Gastrocnemius medialis (tissue), 4 donors: ENCODE data around the gene TBCA.

Experiments used
- POLR2A ChIP-seq, 2 donors: fragments of 450-650 bp; IDR thresholded peaks; one replicate each; pipeline ENCODE4 v1.6.1; 2017; ENCODE audit warnings: antibody characterized with exemption in 2 of 2, mild to moderate bottlenecking in 2 of 2, moderate library complexity in 2 of 2
- TF ChIP-seq, protein P1 (sequence below), 5 experiments: fragments of 450-650 bp in 3 of 5; fragments of 200-600 bp in 2 of 5; sonication (generic) in 2 of 5; IDR thresholded peaks in 4 of 5; conservative IDR thresholded peaks in 1 of 5; 1 replicate in 4 of 5; 2 replicates in 1 of 5; pipeline ENCODE4 v1.5.1; 2016 to 2019; ENCODE audit warnings: antibody characterized with exemption in 5 of 5, mild to moderate bottlenecking in 3 of 5, moderate library complexity in 3 of 5

DNA sequence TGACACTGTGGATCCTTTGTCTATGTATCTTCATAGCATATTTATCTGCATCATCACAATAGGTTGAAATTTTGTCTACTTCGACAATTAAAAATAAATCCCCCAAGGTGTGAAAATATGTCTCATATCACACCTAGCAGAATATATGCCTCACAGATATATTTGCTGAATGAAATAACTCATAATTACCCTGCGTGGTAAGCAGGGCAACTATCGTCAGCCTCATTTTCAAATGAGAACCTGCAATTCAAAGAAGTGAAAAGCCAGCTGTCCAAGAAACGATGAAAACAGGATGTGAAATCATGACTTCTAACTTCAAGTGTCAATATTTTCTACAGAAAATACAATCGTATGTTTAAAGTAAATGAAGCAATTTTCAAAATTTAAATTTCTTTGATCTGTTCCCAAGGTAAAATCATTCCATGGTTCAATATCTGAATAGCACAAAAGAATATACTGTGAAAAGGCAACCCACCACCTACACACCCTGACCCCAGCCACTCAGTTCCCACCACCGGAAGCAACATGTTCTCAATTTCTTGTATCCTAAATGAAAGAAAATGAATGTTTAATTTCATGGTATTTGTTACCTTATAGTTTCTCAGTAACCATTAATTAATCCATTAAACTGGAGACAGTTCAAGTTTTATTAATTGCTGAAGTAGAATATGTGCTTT, 57.1 kb downstream of the TBCA start:
- TF ChIP-seq, protein P1, sequence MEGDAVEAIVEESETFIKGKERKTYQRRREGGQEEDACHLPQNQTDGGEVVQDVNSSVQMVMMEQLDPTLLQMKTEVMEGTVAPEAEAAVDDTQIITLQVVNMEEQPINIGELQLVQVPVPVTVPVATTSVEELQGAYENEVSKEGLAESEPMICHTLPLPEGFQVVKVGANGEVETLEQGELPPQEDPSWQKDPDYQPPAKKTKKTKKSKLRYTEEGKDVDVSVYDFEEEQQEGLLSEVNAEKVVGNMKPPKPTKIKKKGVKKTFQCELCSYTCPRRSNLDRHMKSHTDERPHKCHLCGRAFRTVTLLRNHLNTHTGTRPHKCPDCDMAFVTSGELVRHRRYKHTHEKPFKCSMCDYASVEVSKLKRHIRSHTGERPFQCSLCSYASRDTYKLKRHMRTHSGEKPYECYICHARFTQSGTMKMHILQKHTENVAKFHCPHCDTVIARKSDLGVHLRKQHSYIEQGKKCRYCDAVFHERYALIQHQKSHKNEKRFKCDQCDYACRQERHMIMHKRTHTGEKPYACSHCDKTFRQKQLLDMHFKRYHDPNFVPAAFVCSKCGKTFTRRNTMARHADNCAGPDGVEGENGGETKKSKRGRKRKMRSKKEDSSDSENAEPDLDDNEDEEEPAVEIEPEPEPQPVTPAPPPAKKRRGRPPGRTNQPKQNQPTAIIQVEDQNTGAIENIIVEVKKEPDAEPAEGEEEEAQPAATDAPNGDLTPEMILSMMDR (IDR thresholded peaks at IDR 0.05 in 4 of 5, conservative IDR thresholded peaks at IDR 0.05 in 1 of 5), result no peak
- no peak for TF ChIP-seq POLR2A (IDR thresholded peaks at IDR 0.05)
